PC-3 (cell line): Measurements from ENCODE around the gene SNRNP200. TPM values are rescaled to one million over a fixed set of nuclear protein-coding genes. Genes with fewer than 3 reads are reported as not detected.
"Not testable (repeated sequence)": the region's sequence is repeated elsewhere in the genome, so short reads cannot be mapped to it uniquely, and the experiment has no call there.

ENCODE experiments used
- ATAC-seq: fragments of 200-7000 bp; cut with Tn5 transposase; 2 replicates; pipeline ENCODE4 v1.9.1; 2020; ENCODE audit warnings: mild to moderate bottlenecking, moderate library complexity
- BruUV-seq: library from RNA; stranded (reverse); fragments of 400-500 nt; replicated peaks from 2 replicates; lab custom pipeline; 2021; lab: Mats Ljungman, UMichigan
- CTCF ChIA-PET: fragments of 300-600 bp; sonication (Branson Sonifier 250); formaldehyde crosslinking; loops from one replicate; lab custom pipeline; 2022; ENCODE audit warnings: antibody characterized with exemption; lab: Charles Lee
- POLR2A ChIA-PET: fragments of 300-600 bp; sonication (Branson Sonifier 250); formaldehyde crosslinking; loops from one replicate; lab custom pipeline; 2022; ENCODE audit warnings: antibody characterized with exemption; ENCODE audit not compliant: unreplicated experiment; lab: Charles Lee
- DNase-seq: peaks from one replicate; pipeline ENCODE4 v3.0.0-alpha.2; 2015
- H2AFZ ChIP-seq: fragments of 300-600 bp; sonication (generic); 2 replicates; pipeline ENCODE4 v1.6.0; 2016; ENCODE audit warnings: antibody characterized with exemption, low read length
- H3F3A ChIP-seq: fragments of 300-600 bp; sonication (generic); one replicate; pipeline ENCODE4 v1.6.0; 2017; ENCODE audit warnings: antibody characterized with exemption, low read length, control low read depth, mild to moderate bottlenecking; ENCODE audit not compliant: unreplicated experiment
- H3K27ac ChIP-seq: fragments of 300-600 bp; sonication (generic); 2 replicates; pipeline ENCODE4 v1.5.1; 2016; ENCODE audit warnings: mild to moderate bottlenecking, low read length
- H3K27me3 ChIP-seq: fragments of 300-600 bp; sonication (generic); 2 replicates; pipeline ENCODE4 v1.6.1; 2016; ENCODE audit warnings: low read length, mixed read lengths
- H3K36me3 ChIP-seq: fragments of 300-600 bp; sonication (generic); 2 replicates; pipeline ENCODE4 v1.6.1; 2016; ENCODE audit warnings: low read depth, mixed run types, low read length, mixed read lengths
- H3K4me1 ChIP-seq: fragments of 300-600 bp; sonication (generic); 2 replicates; pipeline ENCODE4 v1.5.1; 2016; ENCODE audit warnings: low read length; ENCODE audit not compliant: insufficient read depth
- H3K4me2 ChIP-seq: fragments of 300-600 bp; sonication (generic); 2 replicates; pipeline ENCODE4 v1.6.0; 2016; ENCODE audit warnings: low read length
- H3K4me3 ChIP-seq: fragments of 300-600 bp; sonication (generic); 2 replicates; pipeline ENCODE4 v1.5.1; 2016; ENCODE audit warnings: mild to moderate bottlenecking, low read length, mixed read lengths
- H3K79me2 ChIP-seq: fragments of 300-600 bp; sonication (generic); 2 replicates; pipeline ENCODE4 v1.6.1; 2017; ENCODE audit warnings: low read length, mixed read lengths
- H3K9ac ChIP-seq: fragments of 300-600 bp; sonication (generic); 2 replicates; pipeline ENCODE4 v1.6.0; 2016; ENCODE audit warnings: mild to moderate bottlenecking, low read length
- H3K9me2 ChIP-seq: fragments of 300-600 bp; sonication (generic); replicated peaks from 2 replicates; pipeline ENCODE4 v1.6.1; 2016; ENCODE audit warnings: mixed run types, low read length, mixed read lengths
- H3K9me3 ChIP-seq: fragments of 300-600 bp; sonication (generic); 2 replicates; pipeline ENCODE4 v1.6.1; 2016; ENCODE audit warnings: low read length, mixed read lengths
- H4K20me1 ChIP-seq: fragments of 300-600 bp; sonication (generic); 2 replicates; pipeline ENCODE4 v1.6.1; 2016; ENCODE audit warnings: low read length, mixed read lengths
- CTCF ChIP-seq: fragments of 300-600 bp; sonication (generic); conservative IDR thresholded peaks from 2 replicates; pipeline ENCODE4 v1.5.1; 2017; ENCODE audit warnings: antibody characterized with exemption, low read depth, mild to moderate bottlenecking, low read length
- EZH2 ChIP-seq: fragments of 300-600 bp; sonication (generic); IDR thresholded peaks from one replicate; pipeline ENCODE4 v1.6.1; 2017; ENCODE audit warnings: antibody characterized with exemption, mild to moderate bottlenecking, low read length; ENCODE audit not compliant: unreplicated experiment
- EZH2phosphoT487 ChIP-seq: fragments of 300-600 bp; sonication (generic); IDR thresholded peaks from 2 replicates; pipeline ENCODE4 v1.6.1; 2018; ENCODE audit warnings: mild to moderate bottlenecking, antibody characterized with exemption, low read length, borderline replicate concordance
- intact Hi-C: fragments of 100-400 bp; cut with micrococcal nuclease; formaldehyde crosslinking; loops from 2 replicates; pipeline ENCODE4 v1.9.0; 2023
- total RNA-seq: library from RNA; depleted of rRNA; stranded (reverse); fragments of >200 nt; gene quantifications from 2 replicates; pipeline ENCODE4 v1.2.3, GENCODE V29; 2014

Gene SNRNP200
- total RNA-seq, 1 experiment from 2014 or later: 77.8 TPM

- Histone ChIP-seq H3K9me2 (no peaks in the 10 kb centered on the region), H3K79me2 (peaks cover 51% of the 10 kb centered on the region), H3K27ac (no peak overlapping the region), H3K4me3 (no peak overlapping the region), H3F3A (peaks cover 5% of the 10 kb centered on the region), H4K20me1 (peaks cover 23% of the 10 kb centered on the region), H3K9me3 (no peaks in the 10 kb centered on the region), H3K9ac (no peak overlapping the region), H3K4me1 (peaks cover 34% of the 10 kb centered on the region), H2AFZ (no peak overlapping the region), H3K27me3 (no peaks in the 10 kb centered on the region), H3K36me3 (peaks cover 5% of the 10 kb centered on the region; the same call in 1 of the 2 replicates), H3K4me2 (no peak overlapping the region)
- ChIA-PET POLR2A (no interaction called here), CTCF (no interaction called here)
- DNase-seq (no peak), ATAC-seq (no peak)
- no TSS peak for BruUV-seq
- intact Hi-C loops: no loop called here
- no peak for TF ChIP-seq EZH2phosphoT487
- no peak for TF ChIP-seq CTCF
- no peak for TF ChIP-seq EZH2
These were observed 47.0 kb downstream of the SNRNP200 start for GRCh38 chr2:96258166-96259022.

GRCh38 chr2:96257744-96258143, 47.6 kb downstream of the SNRNP200 start:
- H3K9me3 ChIP-seq, DNase-seq, CTCF ChIA-PET, H3K27me3 ChIP-seq, H3K9me2 ChIP-seq, H3K4me2 ChIP-seq, intact Hi-C loops, H3K4me3 ChIP-seq, BruUV-seq, H3F3A ChIP-seq, H3K9ac ChIP-seq, ATAC-seq, H3K36me3 ChIP-seq, H2AFZ ChIP-seq, H3K27ac ChIP-seq, POLR2A ChIA-PET: not testable (repeated sequence)
- H3K4me1 ChIP-seq: peaks cover 34% of the 10 kb centered on the region
- H3K79me2 ChIP-seq: peaks cover 45% of the 10 kb centered on the region
- peaks cover 23% of the 10 kb centered on the region for H4K20me1 ChIP-seq

GRCh38 chr2:96256611-96257113, 48.7 kb downstream of the SNRNP200 start:
- TF ChIP-seq EZH2phosphoT487: no peak
- TF ChIP-seq CTCF: no peak
- no peak for TF ChIP-seq EZH2
- H3K9me2 ChIP-seq: no peaks in the 10 kb centered on the region
- H3K27me3 ChIP-seq: no peaks in the 10 kb centered on the region
- ChIA-PET POLR2A (no interaction called here), CTCF (no interaction called here)
- no peaks in the 10 kb centered on the region for H3K9me3 ChIP-seq
- no peak overlapping the region for H2AFZ ChIP-seq
- peaks cover 12% of the 10 kb centered on the region for H3K36me3 ChIP-seq
- peaks cover 5% of the 10 kb centered on the region for H3F3A ChIP-seq
- no peak overlapping the region for H3K4me3 ChIP-seq
- H4K20me1 ChIP-seq: peaks cover 23% of the 10 kb centered on the region
- no peak overlapping the region for H3K9ac ChIP-seq
- peaks cover 36% of the 10 kb centered on the region for H3K79me2 ChIP-seq
- no TSS peak for BruUV-seq
- DNase-seq (no peak), ATAC-seq (no peak)
- no peak overlapping the region for H3K4me2 ChIP-seq
- H3K4me1 ChIP-seq: peaks cover 36% of the 10 kb centered on the region
- intact Hi-C loops: no loop called here
- no peak overlapping the region for H3K27ac ChIP-seq
